Activated T-cell treated with anti-CD3 and anti-CD28 coated beads, Interleukin-2, amount 50 U/mL, for 24 hours (primary cell): Measurements from ENCODE around the gene BBS5.
"Not testable (repeated sequence)": the region's sequence is repeated elsewhere in the genome, so short reads cannot be mapped to it uniquely, and the experiment has no call there.

ENCODE experiments used
- DNase-seq: peaks from one replicate; pipeline ENCODE4 v3.0.0-alpha.2; 2020
- H3K27ac Mint-ChIP-seq: 2 replicates; pipeline ENCODE4 v1.8.0; 2020; ENCODE audit warnings: mild to moderate bottlenecking, mixed read lengths
- H3K27me3 Mint-ChIP-seq: 2 replicates; pipeline ENCODE4 v1.8.0; 2020; ENCODE audit warnings: mixed read lengths
- H3K36me3 Mint-ChIP-seq: 2 replicates; pipeline ENCODE4 v1.8.0; 2020; ENCODE audit warnings: low read depth, mixed read lengths
- H3K4me1 Mint-ChIP-seq: 2 replicates; pipeline ENCODE4 v1.8.0; 2020; ENCODE audit warnings: low read depth, mixed read lengths
- H3K4me3 Mint-ChIP-seq: 2 replicates; pipeline ENCODE4 v1.8.0; 2020; ENCODE audit warnings: mild to moderate bottlenecking, moderate library complexity, mixed read lengths
- H3K9me3 Mint-ChIP-seq: 2 replicates; pipeline ENCODE4 v1.8.0; 2020; ENCODE audit warnings: mixed read lengths

BBS5 gene

DNA sequence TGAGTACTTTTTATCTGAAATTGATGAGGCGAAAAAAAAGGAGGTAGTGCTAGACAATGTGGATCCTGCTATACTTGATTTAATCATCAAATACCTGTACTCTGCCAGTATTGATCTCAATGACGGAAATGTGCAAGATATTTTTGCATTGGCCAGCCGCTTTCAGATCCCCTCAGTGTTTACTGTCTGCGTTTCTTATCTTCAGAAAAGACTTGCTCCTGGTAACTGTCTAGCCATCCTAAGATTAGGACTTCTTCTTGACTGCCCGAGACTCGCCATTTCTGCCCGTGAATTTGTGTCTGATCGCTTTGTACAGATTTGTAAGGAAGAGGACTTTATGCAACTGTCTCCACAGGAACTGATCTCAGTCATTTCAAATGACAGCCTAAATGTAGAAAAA, 30.7 kb downstream of the BBS5 start:
- Mint-ChIP-seq H3K27me3 (no peaks in the 10 kb centered on the region), H3K36me3 (peaks cover 5% of the 10 kb centered on the region), H3K27ac (no peak overlapping the region), H3K4me1 (peaks cover 8% of the 10 kb centered on the region), H3K4me3 (no peak overlapping the region), H3K9me3 (no peaks in the 10 kb centered on the region)
- DNase-seq: no peak

GRCh38 chr2:169510496-169510895, 31.2 kb downstream of the BBS5 start:
- H3K27me3 Mint-ChIP-seq: no peaks in the 10 kb centered on the region
- no peak for DNase-seq
- no peak overlapping the region for H3K4me3 Mint-ChIP-seq

GRCh38 chr2:169511818-169512217, 32.5 kb downstream of the BBS5 start:
- Mint-ChIP-seq H3K27me3 (no peaks in the 10 kb centered on the region), H3K27ac (no peak overlapping the region), H3K9me3 (no peaks in the 10 kb centered on the region), H3K4me3 (no peak overlapping the region), H3K4me1 (peaks cover 8% of the 10 kb centered on the region), H3K36me3 (no peaks in the 10 kb centered on the region)
- DNase-seq: no peak

More at GRCh38 chr2:169510496-169510895, 31.2 kb downstream of the BBS5 start:
- no peak overlapping the region for H3K27ac Mint-ChIP-seq
- H3K36me3 Mint-ChIP-seq: no peaks in the 10 kb centered on the region
- H3K4me1 Mint-ChIP-seq: peaks cover 8% of the 10 kb centered on the region
- H3K9me3 Mint-ChIP-seq: no peaks in the 10 kb centered on the region

- Mint-ChIP-seq H3K9me3 (no peaks in the 10 kb centered on the region), H3K36me3 (no peaks in the 10 kb centered on the region), H3K4me3 (no peak overlapping the region), H3K27me3 (no peaks in the 10 kb centered on the region), H3K27ac (no peak overlapping the region), H3K4me1 (peaks cover 6% of the 10 kb centered on the region)
- no peak for DNase-seq
These were observed 33.2 kb downstream of the BBS5 start for GRCh38 chr2:169512525-169512924.

- Mint-ChIP-seq H3K27me3 (no peaks in the 10 kb centered on the region), H3K27ac (no peak overlapping the region), H3K4me3 (no peak overlapping the region), H3K36me3 (no peaks in the 10 kb centered on the region), H3K4me1 (peaks cover under 1% of the 10 kb centered on the region), H3K9me3 (no peaks in the 10 kb centered on the region)
- no peak for DNase-seq
These were observed 33.8 kb downstream of the BBS5 start for GRCh38 chr2:169513094-169513493.

DNA sequence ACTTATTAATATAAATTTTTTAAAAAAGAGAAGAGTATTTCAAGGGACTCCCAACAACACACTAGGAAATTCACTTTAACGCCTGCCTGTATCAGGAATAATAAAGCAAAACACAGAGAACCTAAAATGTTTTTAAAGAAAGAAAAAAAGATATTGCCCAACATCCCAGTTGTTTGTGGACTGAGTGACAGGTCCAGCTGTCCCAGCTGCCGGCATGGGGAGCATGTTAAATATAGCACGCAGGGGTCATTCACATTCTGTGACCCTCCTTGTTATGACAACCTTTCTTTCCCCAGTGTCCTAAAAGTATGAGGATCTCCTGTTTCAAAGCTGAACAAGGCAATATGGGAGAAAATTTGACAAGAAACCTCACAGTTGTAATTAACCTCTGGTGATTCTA, 34.6 kb downstream of the BBS5 start:
- Mint-ChIP-seq H3K4me3 (no peak overlapping the region), H3K27me3 (no peaks in the 10 kb centered on the region), H3K4me1 (no peaks in the 10 kb centered on the region), H3K36me3 (no peaks in the 10 kb centered on the region), H3K9me3 (no peaks in the 10 kb centered on the region), H3K27ac (no peak overlapping the region)
- DNase-seq: no peak

DNA sequence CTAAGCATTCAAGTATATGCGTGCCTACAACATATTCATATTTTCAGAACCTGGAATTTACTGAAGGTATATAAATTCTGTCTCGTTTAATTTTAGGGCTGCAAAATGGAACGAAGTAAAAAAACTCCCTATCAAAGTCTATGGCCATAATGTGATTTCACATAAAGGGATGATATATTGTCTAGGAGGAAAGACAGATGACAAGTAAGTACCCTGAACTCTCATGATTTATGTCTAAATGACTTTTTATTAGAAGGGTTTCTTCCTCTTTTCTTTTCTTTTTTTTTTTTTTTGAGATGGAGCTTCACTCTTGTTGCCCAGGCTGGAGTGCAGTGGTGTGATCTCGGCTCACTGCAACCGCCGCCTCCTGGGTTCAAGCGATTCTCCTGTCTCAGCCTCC, 35.5 kb downstream of the BBS5 start:
- not testable (repeated sequence) for H3K27me3 Mint-ChIP-seq, H3K27ac Mint-ChIP-seq, H3K4me1 Mint-ChIP-seq, DNase-seq, H3K36me3 Mint-ChIP-seq, H3K9me3 Mint-ChIP-seq, H3K4me3 Mint-ChIP-seq

GRCh38 chr2:169516488-169516995, 37.2 kb downstream of the BBS5 start:
- H3K27ac Mint-ChIP-seq, DNase-seq, H3K9me3 Mint-ChIP-seq, H3K4me1 Mint-ChIP-seq, H3K36me3 Mint-ChIP-seq, H3K27me3 Mint-ChIP-seq, H3K4me3 Mint-ChIP-seq: not testable (repeated sequence)

GRCh38 chr2:169520896-169521295, 41.6 kb downstream of the BBS5 start:
- Mint-ChIP-seq H3K27me3 (no peaks in the 10 kb centered on the region), H3K27ac (no peak overlapping the region)

GRCh38 chr2:169523681-169524080, 44.4 kb downstream of the BBS5 start:
- H3K9me3 Mint-ChIP-seq: no peaks in the 10 kb centered on the region
- H3K4me3 Mint-ChIP-seq: no peak overlapping the region
- H3K36me3 Mint-ChIP-seq: peaks cover 24% of the 10 kb centered on the region
- H3K4me1 Mint-ChIP-seq: no peaks in the 10 kb centered on the region
- no peaks in the 10 kb centered on the region for H3K27me3 Mint-ChIP-seq
- DNase-seq: no peak
- H3K27ac Mint-ChIP-seq: no peak overlapping the region

More at GRCh38 chr2:169520896-169521295, 41.6 kb downstream of the BBS5 start:
- no peak for DNase-seq
- Mint-ChIP-seq H3K9me3 (no peaks in the 10 kb centered on the region), H3K4me3 (no peak overlapping the region), H3K36me3 (peaks cover 5% of the 10 kb centered on the region), H3K4me1 (no peaks in the 10 kb centered on the region)

DNA sequence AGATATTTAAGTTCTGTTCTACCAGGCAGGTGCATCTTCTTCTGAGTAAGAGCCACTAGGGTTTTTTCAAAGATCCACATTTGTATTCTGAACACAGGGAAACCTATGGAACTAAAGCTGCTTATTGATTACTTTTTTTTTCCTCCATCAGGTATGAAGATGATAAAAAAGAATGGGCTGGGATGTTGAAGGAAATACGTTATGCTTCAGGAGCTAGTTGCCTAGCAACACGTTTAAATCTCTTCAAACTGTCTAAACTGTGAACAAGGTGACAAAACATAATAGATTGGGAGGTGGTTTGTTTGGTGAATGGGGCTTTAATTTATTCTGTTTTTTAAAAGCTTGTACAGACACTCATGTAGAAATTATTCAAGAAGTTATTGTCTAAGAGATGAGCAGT, 46.1 kb downstream of the BBS5 start:
- H3K4me3 Mint-ChIP-seq: no peak overlapping the region
- DNase-seq: no peak
- no peak overlapping the region for H3K27ac Mint-ChIP-seq
- peaks cover 38% of the 10 kb centered on the region for H3K36me3 Mint-ChIP-seq
- H3K27me3 Mint-ChIP-seq: no peaks in the 10 kb centered on the region
- no peaks in the 10 kb centered on the region for H3K9me3 Mint-ChIP-seq
- no peaks in the 10 kb centered on the region for H3K4me1 Mint-ChIP-seq

- no peak for DNase-seq
- Mint-ChIP-seq H3K4me3 (no peak overlapping the region), H3K27me3 (no peaks in the 10 kb centered on the region), H3K36me3 (peaks cover 38% of the 10 kb centered on the region), H3K4me1 (no peaks in the 10 kb centered on the region), H3K27ac (no peak overlapping the region), H3K9me3 (no peaks in the 10 kb centered on the region)
These were observed 47.2 kb downstream of the BBS5 start for GRCh38 chr2:169526451-169526850.

- H3K36me3 Mint-ChIP-seq: peaks cover 46% of the 10 kb centered on the region
- no peaks in the 10 kb centered on the region for H3K9me3 Mint-ChIP-seq
- no peaks in the 10 kb centered on the region for H3K4me1 Mint-ChIP-seq
- H3K27ac Mint-ChIP-seq: no peak overlapping the region
- H3K4me3 Mint-ChIP-seq: no peak overlapping the region
- H3K27me3 Mint-ChIP-seq: no peaks in the 10 kb centered on the region
- peak; percentile 76 for DNase-seq
These were observed 49.0 kb downstream of the BBS5 start for GRCh38 chr2:169528271-169528701.

- not testable (repeated sequence) for H3K4me3 Mint-ChIP-seq, H3K4me1 Mint-ChIP-seq, H3K27ac Mint-ChIP-seq, DNase-seq, H3K9me3 Mint-ChIP-seq, H3K27me3 Mint-ChIP-seq
- H3K36me3 Mint-ChIP-seq: peaks cover 83% of the 10 kb centered on the region
These were observed 60.2 kb downstream of the BBS5 start for GRCh38 chr2:169539460-169539859.

DNA sequence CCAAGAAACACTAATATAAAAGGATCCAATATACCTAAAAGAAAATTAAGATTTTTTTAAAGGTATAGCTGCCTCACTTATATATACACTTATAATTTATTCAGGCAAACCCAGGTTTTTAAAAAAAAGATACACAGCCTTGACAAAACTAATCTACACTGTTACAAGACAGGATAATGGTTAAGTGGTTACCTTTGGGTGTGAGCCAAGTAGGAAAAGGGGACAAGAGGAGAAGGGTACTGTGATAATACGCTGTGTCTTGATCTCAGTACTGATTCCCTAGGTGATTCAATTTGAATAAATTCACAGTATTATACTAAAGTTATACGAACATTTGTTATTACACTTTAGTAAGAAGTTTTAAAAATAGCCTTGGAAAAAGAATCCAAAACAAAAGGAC, 60.9 kb downstream of the BBS5 start:
- Mint-ChIP-seq H3K27me3 (no peaks in the 10 kb centered on the region), H3K4me3 (no peak overlapping the region), H3K4me1 (no peaks in the 10 kb centered on the region), H3K36me3 (peaks cover 78% of the 10 kb centered on the region), H3K27ac (no peak overlapping the region), H3K9me3 (no peaks in the 10 kb centered on the region)
- DNase-seq: no peak

- DNase-seq: no peak
- Mint-ChIP-seq H3K36me3 (peaks cover 83% of the 10 kb centered on the region), H3K9me3 (no peaks in the 10 kb centered on the region), H3K27ac (no peak overlapping the region), H3K27me3 (no peaks in the 10 kb centered on the region), H3K4me3 (no peak overlapping the region), H3K4me1 (peaks cover 11% of the 10 kb centered on the region)
These were observed 63.1 kb downstream of the BBS5 start for GRCh38 chr2:169542433-169542832.
